Progenitor cell of endocrine pancreas (in vitro differentiated cells): ENCODE measurements around the gene NMT1. TPM values are rescaled to one million over a fixed set of nuclear protein-coding genes. Genes with fewer than 3 reads are reported as not detected.

Experiments
- DNase-seq: peaks from one replicate; pipeline ENCODE4 v3.0.0; 2021; ENCODE audit warnings: low spot score; ENCODE audit not compliant: unreplicated experiment
- H3K27ac Mint-ChIP-seq: 2 replicates; pipeline ENCODE4 v1.8.0; 2021; ENCODE audit warnings: mild to moderate bottlenecking, moderate library complexity, mixed read lengths
- H3K27me3 Mint-ChIP-seq: 2 replicates; pipeline ENCODE4 v1.8.0; 2021; ENCODE audit warnings: mixed read lengths
- H3K36me3 Mint-ChIP-seq: 2 replicates; pipeline ENCODE4 v1.8.0; 2022; ENCODE audit warnings: mixed read lengths; ENCODE audit not compliant: insufficient read depth
- H3K4me1 Mint-ChIP-seq: 2 replicates; pipeline ENCODE4 v1.8.0; 2021; ENCODE audit warnings: low read depth, mixed read lengths
- H3K4me3 Mint-ChIP-seq: 2 replicates; pipeline ENCODE4 v1.8.0; 2021; ENCODE audit warnings: low read depth, mild to moderate bottlenecking, moderate library complexity, mixed read lengths
- H3K9me3 Mint-ChIP-seq: 2 replicates; pipeline ENCODE4 v1.8.0; 2021; ENCODE audit warnings: low read depth, mixed read lengths
- microRNA-seq: library from miRNA; unstranded; fragments of <30 nt; microRNA quantifications from one replicate; pipeline ENCODE4 v1.1.0, GENCODE V29; 2020; ENCODE audit warnings: borderline number of aligned reads; ENCODE audit not compliant: unreplicated experiment
- total RNA-seq: library from RNA; stranded (reverse); gene quantifications from 2 replicates; pipeline ENCODE4 v1.2.1, GENCODE V29; 2021
- TF ChIP-seq, protein P1 (sequence below): fragments of 200-600 bp; sonication (generic); IDR thresholded peaks from one replicate; pipeline ENCODE4 v1.5.0; 2021; ENCODE audit warnings: antibody characterized with exemption, mild to moderate bottlenecking; ENCODE audit not compliant: unreplicated experiment

NMT1 gene
- total RNA-seq, 1 donor from 2014 or later: 97.4 TPM

DNA sequence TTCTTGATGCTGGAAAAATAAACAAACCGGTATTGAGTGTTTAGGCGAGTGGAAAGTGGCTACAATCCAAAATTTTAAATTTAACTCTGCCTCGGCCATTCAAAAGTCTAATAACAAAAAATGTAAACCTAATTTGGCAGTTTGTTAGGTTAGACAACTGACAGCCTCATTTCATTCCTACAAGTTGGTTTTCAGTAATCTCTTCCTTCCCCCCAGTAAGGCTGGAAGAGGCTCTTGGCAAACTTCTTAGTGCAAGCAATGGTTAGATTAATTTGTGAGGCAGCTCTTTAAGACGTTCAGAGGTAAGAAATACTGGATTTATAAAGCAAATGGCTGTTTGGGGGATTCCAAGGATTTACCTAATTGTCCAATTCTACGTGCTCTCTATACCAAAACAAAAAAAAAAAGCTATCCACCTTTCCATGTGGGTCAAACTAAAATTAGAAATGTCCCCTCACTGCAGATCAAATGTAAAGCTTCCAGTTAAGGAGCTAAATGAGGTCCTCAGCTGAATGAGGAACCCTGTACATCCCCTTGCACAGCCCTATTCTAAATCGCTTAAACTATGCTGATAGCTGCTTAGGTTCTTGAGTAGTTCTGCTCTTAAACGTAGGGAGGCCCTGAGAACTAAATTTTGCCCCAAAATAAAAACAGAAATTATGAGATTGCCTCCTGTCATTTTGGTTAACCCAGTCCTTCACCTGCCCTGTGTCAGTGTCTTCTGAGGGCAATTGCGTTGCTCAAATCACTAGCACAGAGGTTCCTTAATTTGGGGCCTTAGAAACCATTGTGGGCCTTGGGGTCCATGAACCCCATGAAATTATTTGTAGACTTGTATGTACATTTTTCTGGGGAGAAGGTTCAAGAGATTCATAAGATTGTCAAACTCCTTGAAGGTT lies 90.0 kb downstream of the NMT1 start:
- H3K36me3 Mint-ChIP-seq: no peaks in the 10 kb centered on the region
- H3K27ac Mint-ChIP-seq: peak overlapping the region; percentile 8
- no peaks in the 10 kb centered on the region for H3K9me3 Mint-ChIP-seq
- H3K4me1 Mint-ChIP-seq: peaks cover 26% of the 10 kb centered on the region
- no peaks in the 10 kb centered on the region for H3K27me3 Mint-ChIP-seq
- no peak for DNase-seq
- TF ChIP-seq, protein P1, sequence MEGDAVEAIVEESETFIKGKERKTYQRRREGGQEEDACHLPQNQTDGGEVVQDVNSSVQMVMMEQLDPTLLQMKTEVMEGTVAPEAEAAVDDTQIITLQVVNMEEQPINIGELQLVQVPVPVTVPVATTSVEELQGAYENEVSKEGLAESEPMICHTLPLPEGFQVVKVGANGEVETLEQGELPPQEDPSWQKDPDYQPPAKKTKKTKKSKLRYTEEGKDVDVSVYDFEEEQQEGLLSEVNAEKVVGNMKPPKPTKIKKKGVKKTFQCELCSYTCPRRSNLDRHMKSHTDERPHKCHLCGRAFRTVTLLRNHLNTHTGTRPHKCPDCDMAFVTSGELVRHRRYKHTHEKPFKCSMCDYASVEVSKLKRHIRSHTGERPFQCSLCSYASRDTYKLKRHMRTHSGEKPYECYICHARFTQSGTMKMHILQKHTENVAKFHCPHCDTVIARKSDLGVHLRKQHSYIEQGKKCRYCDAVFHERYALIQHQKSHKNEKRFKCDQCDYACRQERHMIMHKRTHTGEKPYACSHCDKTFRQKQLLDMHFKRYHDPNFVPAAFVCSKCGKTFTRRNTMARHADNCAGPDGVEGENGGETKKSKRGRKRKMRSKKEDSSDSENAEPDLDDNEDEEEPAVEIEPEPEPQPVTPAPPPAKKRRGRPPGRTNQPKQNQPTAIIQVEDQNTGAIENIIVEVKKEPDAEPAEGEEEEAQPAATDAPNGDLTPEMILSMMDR: no peak
- H3K4me3 Mint-ChIP-seq: peak overlapping the region; percentile 60

DNA sequence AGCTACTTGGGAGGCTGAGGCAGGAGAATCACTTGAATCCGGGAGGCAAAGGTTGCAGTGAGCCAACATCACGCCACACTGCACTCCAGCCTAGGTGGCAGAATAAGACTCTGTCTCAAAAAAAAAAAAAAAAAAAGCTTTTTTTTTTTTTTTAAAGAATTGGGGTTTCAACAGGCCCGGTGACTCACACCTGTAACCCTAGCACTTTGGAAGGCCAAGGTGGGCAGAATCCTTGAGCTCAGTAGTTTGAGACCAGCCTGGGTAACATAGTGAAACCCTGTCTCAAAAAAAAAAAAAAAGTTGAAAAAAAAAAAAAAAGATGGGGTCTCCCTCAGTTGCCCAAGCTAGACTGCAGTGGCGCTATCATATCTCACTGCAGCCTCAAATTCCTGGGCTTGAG lies 93.9 kb downstream of the NMT1 start:
- Mint-ChIP-seq H3K4me3 (no peak overlapping the region), H3K4me1 (peaks cover 37% of the 10 kb centered on the region), H3K27me3 (no peaks in the 10 kb centered on the region), H3K9me3 (no peaks in the 10 kb centered on the region), H3K27ac (no peak overlapping the region), H3K36me3 (peaks cover 1% of the 10 kb centered on the region)
- TF ChIP-seq, protein P1: no peak
- no peak for DNase-seq

DNA sequence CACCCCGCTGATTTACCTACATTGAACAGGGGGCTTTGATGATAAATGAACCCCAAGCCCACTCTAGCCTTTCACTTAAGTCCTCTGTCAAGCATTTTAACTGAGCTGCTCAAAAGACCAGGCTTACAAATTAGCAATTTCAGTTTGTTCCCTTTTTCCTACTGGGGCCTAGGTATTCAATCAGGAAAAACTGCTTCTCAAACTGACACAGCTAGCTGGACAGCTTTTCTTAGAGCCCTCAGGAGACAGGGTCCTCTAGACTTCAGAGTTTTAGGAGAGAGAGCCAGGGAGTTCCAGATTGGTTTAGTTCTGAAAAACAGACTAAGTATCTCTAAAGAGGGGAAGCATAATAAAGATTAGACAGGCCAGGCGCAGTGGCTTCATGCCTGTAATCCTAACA lies 94.4 kb downstream of the NMT1 start:
- Mint-ChIP-seq H3K27me3 (no peaks in the 10 kb centered on the region), H3K4me1 (peaks cover 37% of the 10 kb centered on the region), H3K9me3 (no peaks in the 10 kb centered on the region), H3K36me3 (peaks cover 1% of the 10 kb centered on the region), H3K4me3 (no peak overlapping the region), H3K27ac (no peak overlapping the region)
- TF ChIP-seq, protein P1: no peak
- no peak for DNase-seq

DNA sequence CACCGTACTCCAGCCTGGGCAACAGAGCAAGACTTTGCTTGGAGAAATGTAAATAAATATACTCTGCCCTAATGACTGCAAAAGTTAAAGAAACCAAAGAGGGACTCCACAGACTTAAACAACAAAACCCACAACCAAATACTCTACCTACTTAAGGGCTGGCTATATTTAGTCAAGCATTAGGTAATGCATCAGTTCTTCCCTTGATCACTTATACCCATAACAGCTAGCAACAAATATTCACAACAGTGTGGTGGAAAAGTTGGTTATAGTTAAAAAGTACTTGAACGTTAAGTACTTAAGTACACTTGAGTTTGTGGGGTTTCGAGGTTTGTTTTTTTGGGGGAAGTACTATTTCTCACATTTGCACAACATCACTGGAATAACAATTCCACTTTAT lies 95.1 kb downstream of the NMT1 start:
- Mint-ChIP-seq H3K4me1 (peaks cover 32% of the 10 kb centered on the region), H3K9me3 (no peaks in the 10 kb centered on the region), H3K27ac (no peak overlapping the region), H3K4me3 (no peak overlapping the region), H3K36me3 (peaks cover 1% of the 10 kb centered on the region), H3K27me3 (no peaks in the 10 kb centered on the region)
- TF ChIP-seq, protein P1: no peak
- no peak for DNase-seq

Small RNAs within 50 kb of the gene (microRNA-seq; reads per million reads assigned to microRNA genes)
- not detected for gene MIR6784

Other genes starting within 250 kb of the NMT1 start
- gene GJC1, start 231.0 kb upstream of the NMT1 start, total RNA-seq: 75.2 and 76.5 TPM in 2 replicates
- not detected in 2 replicates for gene HIGD1B, start 213.4 kb upstream of the NMT1 start, total RNA-seq
- 127 and 133 TPM in 2 replicates for gene EFTUD2, start 161.9 kb upstream of the NMT1 start, total RNA-seq
- not detected in 2 replicates for gene GFAP, start 145.8 kb upstream of the NMT1 start, total RNA-seq
- 27.7 and 32.2 TPM in 2 replicates for gene KIF18B, start 113.5 kb upstream of the NMT1 start, total RNA-seq
- gene C1QL1, start 93.0 kb upstream of the NMT1 start, total RNA-seq: 36.2 and 37.0 TPM in 2 replicates
- 65.0 and 68.1 TPM in 2 replicates for gene DCAKD, start 9.7 kb upstream of the NMT1 start, total RNA-seq
- 23.4 and 26.7 TPM in 2 replicates for gene PLCD3, start 71.2 kb downstream of the NMT1 start, total RNA-seq
- 14.1 and 15.7 TPM in 2 replicates for gene ACBD4, start 74.4 kb downstream of the NMT1 start, total RNA-seq
- 32.9 and 33.3 TPM in 2 replicates for gene HEXIM1, start 87.2 kb downstream of the NMT1 start, total RNA-seq
- gene HEXIM2, start 100.6 kb downstream of the NMT1 start, total RNA-seq: 9.3 and 11.9 TPM in 2 replicates
- gene FMNL1, start 160.6 kb downstream of the NMT1 start, total RNA-seq: 3.2 and 3.3 TPM in 2 replicates
- gene SPATA32, start 200.8 kb downstream of the NMT1 start, total RNA-seq: 0.24 TPM in 1 of 2 replicates, not detected in the other